GM19351 (cell line): ENCODE data around the gene MACROD1.

ENCODE experiments used
- ATAC-seq: cut with Tn5 transposase; IDR thresholded peaks from one replicate; pipeline ENCODE4 v1.9.1; 2021; ENCODE audit warnings: mild to moderate bottlenecking, moderate library complexity; ENCODE audit not compliant: unreplicated experiment

The MACROD1 gene

DNA sequence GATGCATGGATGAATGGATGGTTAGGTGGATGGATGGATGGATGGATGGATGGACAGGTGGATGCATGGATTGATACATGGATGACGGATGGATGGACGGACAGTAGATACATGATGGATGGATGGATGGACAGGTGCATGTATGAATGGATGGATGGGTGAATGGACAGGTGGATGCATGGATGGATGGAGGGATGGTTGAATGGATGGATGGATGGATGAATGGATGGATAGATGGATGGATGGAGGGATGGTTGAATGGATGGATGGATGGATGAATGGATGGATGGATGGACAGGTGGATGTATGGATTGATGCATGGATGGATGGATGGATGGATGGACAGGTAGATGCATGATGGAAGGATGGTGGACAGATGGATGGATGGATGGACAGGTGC lies 51.7 kb downstream of the MACROD1 start:
- ATAC-seq: no peak

DNA sequence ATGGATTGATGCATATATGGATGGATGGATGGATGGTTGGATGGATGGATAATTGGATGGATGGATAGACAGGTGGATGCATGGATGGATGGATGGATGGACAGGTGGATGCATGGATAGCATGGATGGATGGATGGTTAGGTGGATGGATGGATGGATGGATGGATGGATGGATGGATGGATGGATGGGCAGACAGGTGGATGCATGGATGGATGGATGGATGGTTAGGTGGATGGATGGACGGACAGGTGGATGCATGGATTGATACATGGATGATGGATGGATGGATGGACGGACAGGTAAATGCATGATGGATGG lies 52.5 kb downstream of the MACROD1 start:
- no peak for ATAC-seq

DNA sequence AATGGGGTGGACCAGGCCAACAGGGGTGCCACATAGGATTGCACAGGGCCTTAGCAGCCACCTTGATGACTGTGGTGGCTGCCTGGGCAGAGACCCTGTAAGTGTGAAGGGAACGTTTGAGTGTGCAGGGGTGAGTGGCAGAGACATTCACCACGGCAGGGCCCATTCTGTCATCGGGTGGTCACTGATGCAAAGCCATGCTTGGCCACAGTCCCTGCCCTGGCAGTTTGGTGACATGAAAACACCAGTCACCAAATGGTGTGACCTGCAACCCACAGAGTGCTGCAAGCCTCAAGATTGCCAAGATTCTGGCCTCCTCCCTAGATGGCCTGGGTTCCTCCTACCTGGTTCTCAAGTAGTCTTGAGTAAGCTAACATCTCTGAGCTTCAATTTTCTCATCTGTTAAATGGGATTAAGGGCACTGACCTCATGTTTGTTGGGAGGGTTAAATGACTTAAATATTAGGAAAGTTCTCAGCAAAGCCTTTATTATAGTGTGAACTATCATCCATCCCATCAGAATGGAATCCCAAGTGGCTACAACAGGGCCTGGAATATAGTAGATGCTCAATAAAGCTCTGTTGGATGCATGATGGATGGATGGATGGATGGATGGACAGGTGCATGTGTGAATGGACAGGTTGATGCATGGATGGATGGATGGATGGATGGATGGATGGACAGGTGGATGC lies 53.0 kb downstream of the MACROD1 start:
- no peak for ATAC-seq

DNA sequence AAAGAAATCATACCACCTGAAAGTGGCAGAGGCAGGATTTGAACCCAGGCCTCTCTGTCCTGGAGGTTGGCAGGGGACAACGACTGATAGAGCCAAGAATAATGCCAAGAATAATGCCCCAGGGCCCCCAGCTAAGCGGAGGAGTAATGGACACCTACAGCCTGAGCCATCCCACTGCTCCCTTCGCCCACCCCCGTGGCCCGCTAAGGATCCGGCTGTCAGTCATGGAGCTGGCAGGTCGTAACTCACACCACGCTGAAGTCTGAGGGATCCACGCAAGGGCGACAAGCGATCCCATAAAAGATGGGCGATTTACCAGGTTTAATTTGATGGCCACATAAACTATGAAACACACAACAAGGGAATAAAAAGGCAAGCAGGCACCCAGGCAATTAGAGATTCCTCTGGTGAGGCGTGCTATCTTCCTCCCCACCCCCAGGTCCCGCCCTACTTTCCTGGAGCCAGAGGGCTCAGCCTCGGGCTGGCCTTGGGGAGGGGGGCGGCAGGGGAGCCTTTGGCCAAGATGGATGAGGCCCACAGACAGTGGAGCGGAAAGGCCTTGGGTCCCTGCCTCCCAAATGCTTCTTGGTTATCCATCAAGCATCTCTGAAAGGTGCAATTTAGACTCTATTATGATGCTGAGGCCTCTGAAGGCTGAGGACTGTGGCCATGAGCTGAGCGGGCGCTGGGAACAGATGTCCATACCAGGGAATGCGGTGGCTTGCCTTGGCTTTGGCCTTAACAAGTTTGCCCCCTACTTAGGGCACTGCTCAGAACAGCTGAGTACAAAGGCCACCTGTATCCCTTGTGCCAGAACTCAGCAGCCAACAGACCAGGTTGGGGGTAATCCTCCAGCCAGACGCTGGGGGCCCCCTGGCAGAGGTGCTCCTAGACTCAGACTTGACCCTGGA lies 55.2 kb downstream of the MACROD1 start:
- no peak for ATAC-seq

DNA sequence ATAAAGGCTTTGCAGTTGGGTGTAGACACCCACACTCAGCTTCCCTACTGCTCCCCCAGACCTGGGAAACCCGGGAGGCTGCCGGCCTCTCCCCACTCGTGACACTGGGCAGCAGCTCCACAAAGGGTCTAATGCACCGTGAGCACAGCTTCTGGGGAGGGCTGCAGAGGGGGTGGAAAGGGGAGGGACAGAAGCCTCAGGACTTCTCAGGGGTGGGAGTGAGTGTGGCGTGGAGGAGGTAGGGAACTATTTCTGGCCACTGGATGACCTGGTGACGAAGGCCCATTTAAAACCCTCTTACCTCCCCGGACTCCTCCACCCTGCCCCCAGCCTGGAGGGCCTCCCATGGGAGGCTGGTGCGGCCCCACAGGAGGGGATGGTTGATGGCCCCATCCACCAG lies 56.6 kb downstream of the MACROD1 start:
- no peak for ATAC-seq

DNA sequence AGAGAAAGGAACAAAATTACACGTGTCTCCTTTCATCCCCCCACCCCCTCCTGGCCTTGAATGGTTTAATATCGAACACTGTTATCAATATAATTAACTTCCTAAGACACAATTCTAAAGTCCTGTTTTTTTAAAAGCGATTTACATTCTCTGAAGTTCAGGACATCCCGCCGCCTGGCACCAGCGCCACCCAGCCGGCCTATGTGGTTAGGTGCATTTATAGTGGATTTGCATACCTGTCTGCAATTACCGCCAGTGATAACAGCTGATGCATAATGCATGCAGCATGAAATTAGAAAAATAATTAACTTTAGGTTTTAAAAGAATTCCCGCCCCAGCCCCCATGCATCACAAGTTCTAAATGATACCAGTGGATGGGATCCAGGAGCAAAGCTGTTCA lies 58.6 kb downstream of the MACROD1 start:
- no peak for ATAC-seq

DNA sequence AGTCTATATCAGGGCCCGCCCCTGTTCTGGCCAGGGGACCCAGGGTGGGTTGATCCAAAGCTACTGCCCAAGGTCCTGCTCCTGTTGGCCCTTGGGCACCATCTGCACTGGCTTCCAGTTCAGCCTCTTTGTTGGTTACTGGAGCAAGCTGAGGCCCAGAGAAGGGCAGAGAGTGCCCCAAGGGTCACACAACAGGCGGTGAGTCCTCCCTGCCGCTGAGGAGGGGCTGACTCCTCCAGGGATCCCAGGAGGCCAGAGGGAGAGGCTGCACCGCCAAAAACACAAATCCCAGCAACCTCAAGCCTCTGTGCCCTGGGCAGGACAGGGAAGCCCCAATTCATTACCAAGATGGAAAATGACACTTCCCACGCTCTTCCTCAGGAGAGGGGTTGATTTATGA lies 61.3 kb downstream of the MACROD1 start:
- ATAC-seq: no peak

DNA sequence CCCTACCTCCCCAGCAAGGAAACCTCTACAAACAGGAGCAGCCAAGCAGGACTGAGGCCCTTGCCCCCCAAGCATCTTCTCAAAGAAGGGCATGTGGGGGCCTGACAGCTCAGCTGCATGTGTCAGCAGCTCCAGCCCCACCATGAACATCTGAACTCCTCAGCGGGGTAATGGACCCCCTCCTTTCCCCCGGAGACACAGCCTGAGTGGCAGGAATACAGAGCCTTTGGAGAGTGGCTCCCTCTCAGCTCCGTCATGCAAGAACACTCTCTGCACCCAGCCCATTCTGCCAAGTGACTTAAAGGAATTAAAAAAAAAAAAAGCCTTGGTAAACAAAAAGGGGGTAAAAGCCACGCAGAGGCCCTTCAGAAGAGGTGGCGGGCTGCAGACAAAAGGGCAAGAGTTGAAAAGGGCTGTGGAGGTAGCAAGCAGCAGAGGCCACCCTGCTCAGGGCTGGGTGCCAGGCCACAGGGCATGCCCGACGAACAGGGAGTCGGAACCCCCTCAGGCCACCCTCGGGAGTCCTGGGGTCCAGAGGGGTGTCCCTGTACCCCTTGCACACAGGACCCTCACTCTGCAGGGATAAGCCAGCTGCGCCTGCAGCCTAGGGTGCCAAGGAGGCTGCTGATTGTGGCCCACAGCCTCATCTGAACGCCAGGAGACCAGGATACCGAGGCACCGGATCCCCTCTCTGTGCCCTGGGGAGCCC lies 62.5 kb downstream of the MACROD1 start:
- ATAC-seq: no peak

DNA sequence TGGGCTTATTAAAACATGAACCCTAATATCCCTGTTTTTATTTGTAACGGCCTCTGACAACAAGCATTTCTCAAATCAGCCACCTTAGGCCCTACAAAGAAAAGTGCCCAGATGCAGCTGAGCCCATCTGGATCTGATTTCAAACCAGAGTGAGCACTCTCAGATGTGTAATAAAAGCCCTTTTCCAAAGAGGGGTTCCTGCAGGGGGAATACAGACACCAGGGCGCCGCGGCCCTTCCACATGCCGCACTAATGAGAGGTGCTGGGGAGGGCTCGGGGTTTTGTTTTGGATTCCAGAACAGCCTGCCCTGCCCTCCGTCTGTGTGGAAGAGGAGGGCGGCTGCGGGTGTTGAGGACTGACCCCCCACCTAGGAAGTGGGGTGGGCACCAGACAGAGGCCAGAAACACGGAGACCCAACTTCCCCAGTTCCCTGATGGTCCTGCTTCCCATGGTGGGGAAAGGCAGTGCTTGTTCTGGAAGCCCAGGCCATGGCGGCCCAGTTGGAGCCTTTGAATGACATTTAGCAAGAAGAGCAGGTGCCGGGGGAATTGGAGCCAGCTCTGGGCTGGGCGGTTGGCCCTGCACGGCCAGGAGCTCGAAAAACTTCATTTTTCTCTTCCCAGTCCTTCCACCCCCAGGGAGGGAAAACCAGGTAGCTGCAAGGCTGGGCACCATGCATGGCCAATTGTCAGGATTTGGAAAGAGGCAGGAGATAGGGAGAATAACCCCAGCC lies 63.7 kb downstream of the MACROD1 start:
- no peak for ATAC-seq

DNA sequence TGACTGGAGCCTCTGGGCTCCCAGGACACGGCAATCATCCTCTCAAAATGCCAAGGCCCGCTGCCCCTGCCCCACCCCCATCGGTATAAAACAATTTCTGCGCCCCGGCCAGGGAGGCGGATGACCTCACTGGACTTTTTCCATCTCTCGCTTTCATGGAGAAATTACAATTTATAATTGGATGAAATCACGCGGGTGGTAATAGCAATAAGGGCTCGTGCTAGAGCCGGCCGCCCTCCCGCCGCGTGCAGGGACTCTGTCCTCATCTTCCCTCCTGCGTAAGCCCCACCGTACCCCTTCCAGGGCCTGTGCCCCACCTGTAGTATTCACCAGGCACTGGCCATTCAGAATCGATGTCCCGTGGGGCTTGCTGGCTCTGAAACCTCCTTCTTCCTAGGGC lies 64.5 kb downstream of the MACROD1 start:
- ATAC-seq: no peak

DNA sequence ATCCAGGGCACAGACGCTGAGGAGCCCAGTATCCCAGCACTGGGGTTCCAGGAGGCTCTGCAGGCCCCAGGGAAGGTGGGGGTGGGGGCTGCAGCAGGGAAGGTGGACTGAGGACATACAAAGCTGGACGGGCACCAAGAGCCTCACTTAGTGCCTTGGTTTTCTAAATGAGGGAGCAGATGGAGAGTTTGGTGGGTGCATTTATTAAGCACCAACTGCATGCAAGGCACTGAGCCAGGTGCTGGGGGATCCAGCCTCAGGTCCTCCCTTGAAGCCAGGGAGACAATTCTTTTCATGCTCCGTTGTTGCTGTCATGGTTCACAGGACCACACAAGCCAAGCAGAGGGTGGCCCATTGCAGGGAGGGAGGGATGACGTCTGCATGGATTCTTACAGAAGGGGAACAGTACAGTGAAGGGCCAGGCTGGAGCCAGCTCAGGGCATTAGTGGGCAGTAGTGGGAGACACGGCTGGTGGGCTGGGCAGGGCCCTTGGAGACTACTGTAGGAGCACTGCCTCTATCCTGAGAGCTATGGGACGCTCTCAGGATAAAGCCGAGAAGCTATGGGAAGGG lies 65.0 kb downstream of the MACROD1 start:
- ATAC-seq: no peak

DNA sequence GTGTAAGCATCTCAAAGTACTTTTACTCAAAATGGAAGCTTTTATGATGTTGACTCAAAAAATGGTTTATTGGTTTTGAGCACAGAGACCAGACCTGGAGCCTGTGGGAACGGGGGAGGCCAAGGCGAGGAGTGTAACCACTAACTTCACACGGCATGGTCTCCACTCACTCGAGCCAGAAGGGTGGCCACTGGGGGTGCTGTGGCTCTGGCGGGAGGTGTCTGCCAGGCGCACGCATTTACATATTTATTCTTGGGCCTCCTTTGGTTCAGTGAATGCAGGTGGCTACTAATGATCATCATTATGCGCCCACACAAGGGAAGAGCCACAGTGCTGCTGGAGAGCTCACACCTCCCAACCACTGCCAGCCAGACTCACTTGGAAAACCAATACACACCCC lies 65.6 kb downstream of the MACROD1 start:
- no peak for ATAC-seq

DNA sequence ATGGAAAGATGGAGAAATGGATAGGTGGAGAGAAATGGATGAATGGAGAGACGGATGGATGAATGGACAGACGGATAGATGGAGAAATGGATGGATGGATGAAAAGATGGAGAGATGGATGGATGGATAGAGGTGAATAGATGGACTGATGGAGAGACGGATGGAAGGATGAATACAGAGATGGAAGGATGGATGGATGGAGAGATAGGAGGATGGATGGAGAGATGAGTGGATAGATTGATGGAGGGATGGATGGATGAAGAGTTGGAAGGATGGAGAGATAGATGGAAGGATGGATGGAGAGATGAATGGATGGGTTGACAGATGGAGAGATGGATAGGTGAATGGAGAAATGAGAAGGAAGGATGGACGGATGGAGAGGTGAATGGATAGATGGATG lies 66.5 kb downstream of the MACROD1 start:
- ATAC-seq: no peak

DNA sequence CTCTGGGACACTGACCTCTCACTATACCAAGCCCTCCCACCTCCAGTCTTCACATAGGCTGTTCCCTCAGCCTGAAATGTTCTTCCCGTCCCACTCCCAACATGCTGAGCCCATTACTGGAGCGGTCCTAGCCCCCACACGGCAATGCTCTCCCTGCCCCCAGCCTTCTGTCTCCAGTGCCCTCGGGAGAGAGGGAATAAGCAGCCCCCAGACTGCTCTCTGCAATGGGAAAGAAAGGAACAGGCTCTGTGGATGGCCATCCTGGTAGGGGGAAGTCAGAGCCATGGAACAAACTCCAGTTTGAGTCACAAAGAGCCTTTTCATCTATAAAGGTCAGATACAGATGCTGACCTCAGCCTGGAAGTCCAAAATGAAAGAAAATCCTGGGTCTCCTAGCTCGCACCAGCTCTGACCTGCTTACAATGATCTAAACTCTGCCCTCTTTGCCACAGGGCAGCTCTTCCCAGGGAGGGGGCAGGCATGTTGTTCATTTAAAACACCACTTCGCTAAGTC lies 67.5 kb downstream of the MACROD1 start:
- no peak for ATAC-seq

DNA sequence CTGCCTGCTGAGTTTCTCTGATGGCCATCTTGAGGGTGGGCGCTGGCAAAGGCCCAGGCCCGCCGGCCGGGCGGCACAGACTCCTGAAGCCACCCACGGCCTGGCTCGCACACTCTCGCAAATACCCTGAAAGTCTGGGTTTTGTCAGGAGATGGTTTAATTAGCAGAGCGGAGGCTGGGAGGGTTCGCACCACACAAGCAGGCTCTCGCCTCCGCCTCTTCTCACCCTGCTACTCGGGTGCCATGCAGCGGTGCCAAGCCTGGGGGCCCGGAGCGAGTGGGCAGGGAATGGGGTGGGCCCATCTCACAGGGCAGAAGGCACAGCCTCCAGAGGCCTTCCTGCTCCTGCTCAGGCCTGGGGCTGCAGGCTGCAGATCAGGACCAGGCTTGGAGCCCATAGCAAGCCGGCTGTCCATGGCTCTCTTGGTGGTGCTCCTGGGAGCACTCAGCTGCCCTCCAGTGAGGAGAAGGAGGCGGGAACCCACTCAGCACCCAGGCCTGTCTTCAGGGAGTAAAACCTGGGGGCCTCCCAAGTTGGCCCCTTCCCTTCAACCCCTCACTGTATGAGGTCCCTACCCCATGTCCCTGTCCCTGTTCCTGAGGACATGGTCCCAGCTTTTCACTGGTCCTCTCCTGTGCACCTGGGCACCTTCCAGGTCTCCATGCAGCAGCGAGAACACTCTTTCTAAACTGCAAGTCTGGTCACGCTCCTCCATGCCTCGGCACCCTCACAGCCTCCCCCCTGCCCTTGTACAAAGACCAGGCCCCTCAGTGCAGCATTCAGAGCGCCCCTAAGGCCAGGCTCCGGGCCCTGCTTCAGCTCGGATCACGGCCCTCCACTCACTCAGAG lies 68.2 kb downstream of the MACROD1 start:
- ATAC-seq: no peak

DNA sequence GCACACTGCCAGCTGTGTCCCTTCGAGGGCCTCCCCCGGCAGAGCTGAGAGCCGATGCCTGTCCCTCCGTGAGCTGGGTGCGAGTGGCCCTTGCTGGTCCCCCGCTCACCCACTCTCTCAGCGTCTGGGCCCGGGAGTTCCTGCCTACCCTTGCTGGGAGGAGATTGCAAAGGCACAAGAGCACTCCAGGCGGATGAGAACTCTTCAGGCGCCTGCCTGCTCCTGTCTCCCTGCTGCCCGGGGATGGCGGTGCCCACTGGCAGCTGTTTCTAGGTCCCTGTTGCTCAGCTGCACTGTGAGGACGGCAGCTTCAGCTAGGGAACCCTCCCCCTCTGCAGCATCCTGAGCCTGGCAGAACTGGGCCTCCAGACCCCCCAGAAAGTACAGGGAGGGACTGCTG lies 69.1 kb downstream of the MACROD1 start:
- no peak for ATAC-seq

DNA sequence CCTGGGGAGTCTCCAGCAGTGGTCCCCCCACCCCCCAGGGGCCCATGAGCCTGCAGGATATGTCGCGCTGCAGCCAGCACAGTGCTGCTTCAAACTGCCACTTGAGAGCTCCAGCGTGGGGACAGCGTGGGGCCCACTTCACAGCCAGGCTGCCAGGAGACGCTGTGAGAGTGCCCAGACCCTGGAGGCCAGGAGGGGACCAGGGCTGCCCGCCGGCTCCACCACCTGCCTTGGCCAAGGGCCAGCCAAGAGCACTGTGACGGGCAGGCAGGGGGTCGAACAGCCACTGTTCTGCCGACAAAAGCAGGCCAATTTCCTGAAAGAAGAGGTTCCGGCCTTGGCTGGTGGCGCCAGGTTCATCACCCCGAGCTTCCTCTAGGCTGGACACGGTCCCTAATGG lies 70.0 kb downstream of the MACROD1 start:
- no peak for ATAC-seq

DNA sequence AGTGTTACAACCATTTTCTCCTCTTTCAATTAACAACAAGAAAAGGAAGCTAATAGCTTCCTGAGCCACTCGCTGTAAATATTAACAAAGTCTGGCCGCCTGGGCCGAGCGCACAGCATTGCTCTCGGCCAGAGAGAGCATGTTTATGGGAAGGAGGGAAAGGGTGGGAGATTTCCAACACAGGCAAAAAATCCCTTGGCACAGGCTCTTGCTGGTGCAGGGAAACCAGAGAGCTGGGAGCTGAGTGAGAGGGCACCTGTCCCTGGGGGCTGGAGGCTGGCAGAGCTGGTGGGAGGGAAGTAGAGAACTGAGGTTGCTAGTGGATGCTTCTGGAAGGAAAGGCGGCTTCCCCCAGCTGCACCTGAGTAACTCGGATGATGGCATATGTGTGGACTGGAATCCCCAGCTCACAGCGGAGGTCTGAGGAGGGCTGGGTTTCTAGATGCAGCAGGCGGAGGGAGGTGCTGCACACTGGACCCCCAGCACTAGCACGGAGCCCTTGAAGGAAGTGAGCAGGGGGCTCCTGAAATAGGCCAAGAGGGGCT lies 70.6 kb downstream of the MACROD1 start:
- no peak for ATAC-seq

DNA sequence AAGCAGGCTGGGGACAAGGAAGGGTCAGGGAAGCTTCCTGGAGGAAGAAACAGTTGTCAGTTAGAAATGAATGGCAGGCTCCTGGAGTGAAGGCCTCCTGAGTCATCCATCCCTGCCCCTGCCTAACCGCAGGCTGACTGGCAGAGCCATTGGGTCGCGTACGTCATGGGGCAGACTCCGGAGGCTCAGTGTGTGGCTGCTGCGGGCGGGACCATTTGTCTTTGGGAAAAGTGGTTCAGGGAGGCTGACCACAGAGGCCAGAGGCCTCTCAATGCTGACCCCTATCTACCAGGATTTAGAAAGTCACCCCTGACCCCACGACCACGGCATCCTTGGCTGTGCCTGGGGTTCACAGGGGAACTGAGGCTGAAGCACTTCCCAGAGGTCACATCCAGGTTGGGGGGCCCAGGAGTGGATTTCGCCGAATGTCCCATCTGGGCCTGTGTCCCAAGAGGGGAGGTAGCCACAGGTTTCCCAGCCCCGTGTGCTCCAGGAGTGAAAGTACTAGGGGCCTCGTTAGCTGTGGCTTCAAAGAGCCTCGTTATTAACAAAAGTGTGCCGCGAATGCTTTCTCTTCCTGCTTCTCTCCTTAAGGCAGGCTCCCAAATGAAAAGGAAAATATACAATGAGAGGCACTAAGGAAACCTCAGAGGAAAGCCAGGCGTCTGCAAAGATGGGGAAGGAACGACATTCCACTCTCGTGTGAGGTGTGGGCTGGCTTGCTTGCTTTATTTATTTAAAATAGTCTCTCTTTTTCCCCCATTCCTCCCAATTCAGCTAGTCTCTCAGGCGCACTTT lies 71.3 kb downstream of the MACROD1 start:
- ATAC-seq: no peak
